ENCODE data around the gene PGAM5.

DNA sequence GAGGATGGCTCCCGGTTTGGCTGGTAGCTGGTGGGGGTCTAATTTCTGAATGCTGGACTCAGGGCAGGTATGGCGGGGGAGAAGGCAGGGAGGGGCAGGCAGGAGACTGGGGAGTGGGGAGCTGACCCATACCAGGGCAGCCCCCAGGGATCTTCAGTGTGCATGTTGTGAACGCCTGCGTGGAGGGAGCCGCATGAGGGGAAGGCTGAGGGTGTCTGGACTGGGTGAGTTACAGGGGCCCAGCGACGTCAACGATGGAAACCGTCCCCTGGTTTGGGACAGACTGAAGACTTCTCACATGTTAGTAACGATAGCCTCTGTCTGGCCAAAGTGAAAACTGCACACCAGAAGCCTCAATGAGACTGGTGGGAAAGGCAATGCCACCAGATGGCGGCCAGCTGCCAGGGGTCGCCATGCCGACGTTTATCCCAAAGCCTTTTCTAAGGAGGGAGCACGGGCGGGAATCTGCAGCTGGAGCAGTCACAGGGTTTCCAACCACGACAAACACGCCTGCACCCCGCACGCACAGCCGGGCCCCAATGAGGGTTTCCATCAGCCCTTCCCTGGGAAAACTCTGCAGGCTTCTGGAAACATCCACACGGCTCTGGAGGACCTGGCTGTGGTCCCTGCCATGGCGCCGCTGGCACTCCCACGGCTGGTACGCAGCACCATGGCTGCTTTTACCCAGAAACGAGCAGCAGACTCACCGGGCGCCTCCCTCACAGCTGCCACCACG, 14.0 kb downstream of the PGAM5 start:
- TF ChIP-seq, protein P1, sequence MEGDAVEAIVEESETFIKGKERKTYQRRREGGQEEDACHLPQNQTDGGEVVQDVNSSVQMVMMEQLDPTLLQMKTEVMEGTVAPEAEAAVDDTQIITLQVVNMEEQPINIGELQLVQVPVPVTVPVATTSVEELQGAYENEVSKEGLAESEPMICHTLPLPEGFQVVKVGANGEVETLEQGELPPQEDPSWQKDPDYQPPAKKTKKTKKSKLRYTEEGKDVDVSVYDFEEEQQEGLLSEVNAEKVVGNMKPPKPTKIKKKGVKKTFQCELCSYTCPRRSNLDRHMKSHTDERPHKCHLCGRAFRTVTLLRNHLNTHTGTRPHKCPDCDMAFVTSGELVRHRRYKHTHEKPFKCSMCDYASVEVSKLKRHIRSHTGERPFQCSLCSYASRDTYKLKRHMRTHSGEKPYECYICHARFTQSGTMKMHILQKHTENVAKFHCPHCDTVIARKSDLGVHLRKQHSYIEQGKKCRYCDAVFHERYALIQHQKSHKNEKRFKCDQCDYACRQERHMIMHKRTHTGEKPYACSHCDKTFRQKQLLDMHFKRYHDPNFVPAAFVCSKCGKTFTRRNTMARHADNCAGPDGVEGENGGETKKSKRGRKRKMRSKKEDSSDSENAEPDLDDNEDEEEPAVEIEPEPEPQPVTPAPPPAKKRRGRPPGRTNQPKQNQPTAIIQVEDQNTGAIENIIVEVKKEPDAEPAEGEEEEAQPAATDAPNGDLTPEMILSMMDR (IDR thresholded peaks at IDR 0.05) = no peak
- TF ChIP-seq POLR2A (IDR thresholded peaks at IDR 0.05) = no peak

Data from thyroid gland (tissue), 4 donors.